ENCODE data around the gene TRIO. TPM values are rescaled to one million over a fixed set of nuclear protein-coding genes. Genes with fewer than 3 reads are reported as not detected.

TRIO gene
- total RNA-seq, 1 experiment from 2014 or later, result 68.4 TPM

DNA sequence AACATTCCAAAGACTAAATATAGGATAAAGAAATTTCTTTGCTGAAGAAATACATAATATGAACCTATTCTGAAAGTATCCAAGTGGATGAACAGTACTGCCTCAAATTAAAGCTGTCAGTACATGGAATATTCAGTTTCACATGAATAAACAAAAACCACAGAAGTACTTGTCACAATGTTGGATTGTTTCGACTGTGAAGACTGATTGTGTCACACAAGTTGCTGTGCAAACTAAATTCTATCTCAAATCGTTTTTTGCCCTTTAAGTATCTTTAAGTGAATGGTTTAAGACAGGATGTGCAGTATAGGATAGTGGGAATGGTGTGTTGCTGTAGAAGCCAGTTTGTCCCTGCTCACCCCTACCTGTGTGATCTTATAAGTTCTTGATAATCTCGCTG, 301.0 kb downstream of the TRIO start:
- Histone ChIP-seq H3K27ac (ENCODE audit: low read depth, low read length) (no peak overlapping the region), H3K27me3 (ENCODE audit: insufficient read depth, low read length) (no peaks in the 10 kb centered on the region), H3K9me3 (ENCODE audit: control insufficient read depth in 1 of 2, insufficient read depth in 1 of 2, low read depth in 1 of 2, low read length in 2 of 2) (no peaks in the 10 kb centered on the region), H3K4me3 (replicated peaks in 1 of 2; ENCODE audit: low read depth in 1 of 2, low read length in 2 of 2) (no peak overlapping the region), H3K79me2 (ENCODE audit: insufficient read depth, low read length) (no peaks in the 10 kb centered on the region; the same call in 1 of the 2 replicates), H2AFZ (ENCODE audit: low read depth, low read length, poor library complexity, severe bottlenecking) (no peak overlapping the region), H3K4me1 (ENCODE audit: control insufficient read depth in 1 of 2, insufficient read depth in 2 of 2, low read length in 2 of 2) (peaks cover 7 to 9% of the 10 kb centered on the region in 2 experiments; a peak in 2 of 4 replicates), H3K9ac (ENCODE audit: low read length) (no peak overlapping the region), H3K4me2 (ENCODE audit: low read length) (no peak overlapping the region), H3K9me2 (ENCODE audit: insufficient read depth) (no peaks in the 10 kb centered on the region), H4K20me1 (ENCODE audit: insufficient read depth) (no peaks in the 10 kb centered on the region), H3K36me3 (ENCODE audit: control insufficient read depth in 1 of 2, insufficient read depth in 2 of 2, low read length in 2 of 2) (no peaks in the 10 kb centered on the region; a peak in 1 of 4 replicates)
- no peak for ATAC-seq
- BruUV-seq (replicated peaks), result no TSS peak
- intact Hi-C loops (cut with micrococcal nuclease), result no loop called here
- ChIA-PET CTCF (no interaction called here), RAD21 (ENCODE audit: low non-redundant PET in 1 of 2, low total read pairs in 2 of 2, uncharacterized antibody in 2 of 2, unreplicated experiment in 2 of 2) (no interaction called here), POLR2A (no interaction called here)
- DNase-seq (ENCODE audit: low read depth, low spot score), result no peak
- TF ChIP-seq EZH2phosphoT487 (IDR thresholded peaks at IDR 0.05; ENCODE audit: borderline replicate concordance) (no peak), FOSL1 (IDR thresholded peaks at IDR 0.05; ENCODE audit: low read depth) (no peak), CBX3 (IDR thresholded peaks at IDR 0.05; ENCODE audit: low read depth) (no peak), YY1 (IDR thresholded peaks at IDR 0.05; ENCODE audit: extremely low read depth, insufficient replicate concordance, low read depth, low read length) (no peak), ZNF274 (IDR thresholded peaks at IDR 0.05; ENCODE audit: low read depth, low read length) (no peak), RAD21 (IDR thresholded peaks at IDR 0.05; ENCODE audit: low read depth) (no peak), ZFX (IDR thresholded peaks at IDR 0.05) (no peak), EZH2 (IDR thresholded peaks at IDR 0.05) (no peak), EGR1 (IDR thresholded peaks at IDR 0.05; ENCODE audit: low read depth) (no peak), POLR2A (IDR thresholded peaks at IDR 0.05; ENCODE audit: borderline replicate concordance, extremely low read depth, insufficient read depth, insufficient read length) (no peak), SRF (IDR thresholded peaks at IDR 0.05; ENCODE audit: low read depth) (no peak), POLR2AphosphoS5 (IDR thresholded peaks at IDR 0.05; ENCODE audit: low read depth, low read length) (no peak), ELF1 (IDR thresholded peaks at IDR 0.05; ENCODE audit: borderline replicate concordance, low read depth) (no peak), SIN3A (IDR thresholded peaks at IDR 0.05; ENCODE audit: low read depth) (no peak), SP1 (IDR thresholded peaks at IDR 0.05; ENCODE audit: low read depth) (no peak)
- TF ChIP-seq, protein P1, sequence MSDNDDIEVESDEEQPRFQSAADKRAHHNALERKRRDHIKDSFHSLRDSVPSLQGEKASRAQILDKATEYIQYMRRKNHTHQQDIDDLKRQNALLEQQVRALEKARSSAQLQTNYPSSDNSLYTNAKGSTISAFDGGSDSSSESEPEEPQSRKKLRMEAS (IDR thresholded peaks at IDR 0.05), result no peak
- TF ChIP-seq, protein P2, sequence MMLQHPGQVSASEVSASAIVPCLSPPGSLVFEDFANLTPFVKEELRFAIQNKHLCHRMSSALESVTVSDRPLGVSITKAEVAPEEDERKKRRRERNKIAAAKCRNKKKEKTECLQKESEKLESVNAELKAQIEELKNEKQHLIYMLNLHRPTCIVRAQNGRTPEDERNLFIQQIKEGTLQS (IDR thresholded peaks at IDR 0.05), result no peak
- TF ChIP-seq, protein P3, sequence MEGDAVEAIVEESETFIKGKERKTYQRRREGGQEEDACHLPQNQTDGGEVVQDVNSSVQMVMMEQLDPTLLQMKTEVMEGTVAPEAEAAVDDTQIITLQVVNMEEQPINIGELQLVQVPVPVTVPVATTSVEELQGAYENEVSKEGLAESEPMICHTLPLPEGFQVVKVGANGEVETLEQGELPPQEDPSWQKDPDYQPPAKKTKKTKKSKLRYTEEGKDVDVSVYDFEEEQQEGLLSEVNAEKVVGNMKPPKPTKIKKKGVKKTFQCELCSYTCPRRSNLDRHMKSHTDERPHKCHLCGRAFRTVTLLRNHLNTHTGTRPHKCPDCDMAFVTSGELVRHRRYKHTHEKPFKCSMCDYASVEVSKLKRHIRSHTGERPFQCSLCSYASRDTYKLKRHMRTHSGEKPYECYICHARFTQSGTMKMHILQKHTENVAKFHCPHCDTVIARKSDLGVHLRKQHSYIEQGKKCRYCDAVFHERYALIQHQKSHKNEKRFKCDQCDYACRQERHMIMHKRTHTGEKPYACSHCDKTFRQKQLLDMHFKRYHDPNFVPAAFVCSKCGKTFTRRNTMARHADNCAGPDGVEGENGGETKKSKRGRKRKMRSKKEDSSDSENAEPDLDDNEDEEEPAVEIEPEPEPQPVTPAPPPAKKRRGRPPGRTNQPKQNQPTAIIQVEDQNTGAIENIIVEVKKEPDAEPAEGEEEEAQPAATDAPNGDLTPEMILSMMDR (IDR thresholded peaks at IDR 0.05 in 2 of 3, conservative IDR thresholded peaks at IDR 0.05 in 1 of 3; ENCODE audit: borderline replicate concordance in 1 of 3, insufficient read depth in 1 of 3, low read depth in 2 of 3, low read length in 2 of 3), result no peak
- TF ChIP-seq, protein P4, sequence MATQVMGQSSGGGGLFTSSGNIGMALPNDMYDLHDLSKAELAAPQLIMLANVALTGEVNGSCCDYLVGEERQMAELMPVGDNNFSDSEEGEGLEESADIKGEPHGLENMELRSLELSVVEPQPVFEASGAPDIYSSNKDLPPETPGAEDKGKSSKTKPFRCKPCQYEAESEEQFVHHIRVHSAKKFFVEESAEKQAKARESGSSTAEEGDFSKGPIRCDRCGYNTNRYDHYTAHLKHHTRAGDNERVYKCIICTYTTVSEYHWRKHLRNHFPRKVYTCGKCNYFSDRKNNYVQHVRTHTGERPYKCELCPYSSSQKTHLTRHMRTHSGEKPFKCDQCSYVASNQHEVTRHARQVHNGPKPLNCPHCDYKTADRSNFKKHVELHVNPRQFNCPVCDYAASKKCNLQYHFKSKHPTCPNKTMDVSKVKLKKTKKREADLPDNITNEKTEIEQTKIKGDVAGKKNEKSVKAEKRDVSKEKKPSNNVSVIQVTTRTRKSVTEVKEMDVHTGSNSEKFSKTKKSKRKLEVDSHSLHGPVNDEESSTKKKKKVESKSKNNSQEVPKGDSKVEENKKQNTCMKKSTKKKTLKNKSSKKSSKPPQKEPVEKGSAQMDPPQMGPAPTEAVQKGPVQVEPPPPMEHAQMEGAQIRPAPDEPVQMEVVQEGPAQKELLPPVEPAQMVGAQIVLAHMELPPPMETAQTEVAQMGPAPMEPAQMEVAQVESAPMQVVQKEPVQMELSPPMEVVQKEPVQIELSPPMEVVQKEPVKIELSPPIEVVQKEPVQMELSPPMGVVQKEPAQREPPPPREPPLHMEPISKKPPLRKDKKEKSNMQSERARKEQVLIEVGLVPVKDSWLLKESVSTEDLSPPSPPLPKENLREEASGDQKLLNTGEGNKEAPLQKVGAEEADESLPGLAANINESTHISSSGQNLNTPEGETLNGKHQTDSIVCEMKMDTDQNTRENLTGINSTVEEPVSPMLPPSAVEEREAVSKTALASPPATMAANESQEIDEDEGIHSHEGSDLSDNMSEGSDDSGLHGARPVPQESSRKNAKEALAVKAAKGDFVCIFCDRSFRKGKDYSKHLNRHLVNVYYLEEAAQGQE (IDR thresholded peaks at IDR 0.05; ENCODE audit: low read depth), result no peak

Measured in HCT116 (cell line).